HG03280 (cell line): ENCODE data around the gene CATSPERZ.

Experiments used
- ATAC-seq: cut with Tn5 transposase; IDR thresholded peaks from one replicate; pipeline ENCODE4 v1.9.1; 2021; ENCODE audit warnings: mild to moderate bottlenecking, moderate library complexity; ENCODE audit not compliant: unreplicated experiment

The CATSPERZ gene, protein sequence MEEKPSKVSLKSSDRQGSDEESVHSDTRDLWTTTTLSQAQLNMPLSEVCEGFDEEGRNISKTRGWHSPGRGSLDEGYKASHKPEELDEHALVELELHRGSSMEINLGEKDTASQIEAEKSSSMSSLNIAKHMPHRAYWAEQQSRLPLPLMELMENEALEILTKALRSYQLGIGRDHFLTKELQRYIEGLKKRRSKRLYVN

DNA sequence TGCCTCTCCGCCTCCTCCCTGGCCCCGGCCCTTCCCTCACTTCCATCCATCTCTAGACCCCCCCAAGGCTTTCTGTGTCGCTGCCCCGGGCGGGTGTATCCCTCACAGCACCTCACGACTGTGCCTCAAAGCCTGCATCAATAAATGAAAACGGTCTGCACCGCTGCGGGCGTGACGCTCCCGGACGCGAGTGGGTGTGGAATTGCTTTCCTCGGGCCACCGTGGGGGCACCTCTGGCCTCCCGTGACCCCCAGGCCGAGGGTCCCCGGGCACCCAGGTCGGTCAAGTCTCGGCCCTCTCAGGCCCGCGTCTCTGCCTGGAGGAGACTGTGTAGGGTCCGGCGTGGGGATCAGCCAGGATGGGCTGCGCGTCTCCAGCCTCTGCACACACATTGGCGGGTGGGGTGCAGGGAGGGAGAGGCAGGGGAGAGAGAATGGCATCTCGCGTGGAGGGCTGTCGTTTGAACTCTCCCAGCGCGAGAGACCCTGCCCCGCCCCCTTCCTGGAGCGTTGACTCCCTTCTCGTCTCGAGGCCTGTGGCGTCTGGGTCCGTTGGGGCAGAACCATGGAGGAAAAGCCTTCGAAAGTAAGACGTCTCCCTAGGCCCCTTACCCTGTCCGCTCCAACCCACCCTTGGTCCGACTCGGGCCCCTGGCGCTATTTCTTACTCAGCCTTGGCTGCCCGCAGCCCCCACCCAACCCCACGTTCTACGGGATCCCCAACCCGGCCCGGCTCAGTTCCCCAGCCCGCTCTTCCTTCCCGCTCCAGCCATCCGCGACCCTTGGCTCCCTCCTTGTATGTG lies at the start of gene CATSPERZ:
Gene CATSPERZ (plus strand): TSS at position 512 of the 802 bp plus-strand sequence. CDS start 53 bp downstream, at position 565.
- no peak for ATAC-seq

- no peak for ATAC-seq
Measured at GRCh38 chr11:64250415-64251015, 49.6 kb upstream of the CATSPERZ start.

- ATAC-seq, result peak; percentile 41
Measured at GRCh38 chr11:64251016-64251752, 49.0 kb upstream of the CATSPERZ start, which contains the start of gene PLCB3. Gene PLCB3, plus strand, starts transcription at chr11:64251530. Its CDS starts 120 bp downstream, at chr11:64251650.

- ATAC-seq, result no peak
Measured at GRCh38 chr11:64251753-64252002, 48.5 kb upstream of the CATSPERZ start.

- ATAC-seq, result no peak
Measured at GRCh38 chr11:64252003-64252872, 47.9 kb upstream of the CATSPERZ start.

DNA sequence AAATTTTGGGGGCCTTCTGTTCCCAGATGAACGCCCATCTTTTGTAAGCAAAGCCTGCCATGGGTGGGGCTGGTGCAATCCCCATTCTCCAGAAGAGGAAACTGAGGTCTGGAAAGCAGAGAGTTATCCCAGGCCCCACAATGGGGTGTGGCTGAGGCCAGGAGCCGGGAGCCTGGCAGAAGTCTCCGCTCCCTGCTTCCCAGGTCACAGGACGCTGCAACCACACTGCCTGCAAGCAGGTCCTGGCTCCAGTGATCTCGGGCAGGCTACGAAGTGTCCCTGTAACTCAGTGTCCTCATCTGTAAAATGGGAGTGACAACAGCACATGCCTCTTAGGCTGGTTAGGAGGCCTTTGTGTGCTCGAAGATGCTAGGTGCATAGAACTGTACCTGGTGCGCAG lies 47.1 kb upstream of the CATSPERZ start:
- ATAC-seq, result no peak

DNA sequence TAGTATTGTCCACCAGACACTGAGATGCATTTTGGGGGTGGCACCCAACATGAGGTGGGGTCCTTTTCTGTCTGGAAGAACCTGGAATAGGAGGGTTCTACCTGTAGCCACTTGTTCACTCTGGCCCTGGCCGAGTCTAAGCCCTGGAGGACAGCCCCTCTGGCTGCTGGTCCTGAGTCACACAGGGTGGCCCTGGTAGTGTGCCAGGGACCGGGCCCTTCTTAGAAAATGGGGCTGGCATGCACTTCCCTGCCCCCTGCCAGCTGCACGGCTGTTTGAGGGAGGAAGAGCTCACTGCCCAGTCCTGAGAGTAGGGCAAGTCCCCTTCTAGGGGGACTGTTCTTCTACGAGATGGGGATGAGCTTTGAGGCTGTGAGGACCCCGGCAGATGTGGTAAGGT lies 46.7 kb upstream of the CATSPERZ start:
- no peak for ATAC-seq

- ATAC-seq, result no peak
Measured at GRCh38 chr11:64254326-64254725, 45.8 kb upstream of the CATSPERZ start.

- no peak for ATAC-seq
Measured at GRCh38 chr11:64255135-64256128, 44.7 kb upstream of the CATSPERZ start.

DNA sequence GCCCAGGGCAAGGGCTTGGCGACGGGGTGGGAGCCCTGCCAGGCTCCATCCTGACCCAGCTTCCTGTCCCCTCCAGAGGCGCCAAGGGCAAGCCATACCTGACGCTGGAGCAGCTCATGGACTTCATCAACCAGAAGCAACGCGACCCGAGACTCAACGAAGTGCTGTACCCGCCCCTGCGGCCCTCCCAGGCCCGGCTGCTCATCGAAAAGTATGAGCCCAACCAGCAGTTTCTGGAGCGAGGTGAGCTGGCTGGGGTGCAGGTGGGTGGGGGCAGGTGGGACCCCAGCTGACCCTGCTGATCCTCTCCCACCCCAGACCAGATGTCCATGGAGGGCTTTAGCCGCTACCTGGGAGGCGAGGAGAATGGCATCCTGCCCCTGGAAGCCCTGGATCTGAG lies 43.9 kb upstream of the CATSPERZ start:
- no peak for ATAC-seq

DNA sequence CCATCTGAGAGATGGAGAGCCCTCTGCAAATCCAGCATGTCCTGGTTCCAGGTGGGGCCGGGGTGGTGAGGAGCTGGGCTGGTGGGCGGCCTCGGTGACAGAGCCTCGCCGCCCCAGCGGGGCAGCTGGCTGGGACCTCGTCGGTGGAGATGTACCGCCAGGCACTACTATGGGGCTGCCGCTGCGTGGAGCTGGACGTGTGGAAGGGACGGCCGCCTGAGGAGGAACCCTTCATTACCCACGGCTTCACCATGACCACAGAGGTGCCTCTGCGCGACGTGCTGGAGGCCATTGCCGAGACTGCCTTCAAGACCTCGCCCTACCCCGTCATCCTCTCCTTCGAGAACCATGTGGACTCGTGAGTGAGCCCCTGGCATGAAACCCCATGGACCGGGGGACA lies 41.8 kb upstream of the CATSPERZ start:
- no peak for ATAC-seq

GRCh38 chr11:64258946-64259532 lies 41.1 kb upstream of the CATSPERZ start:
- ATAC-seq, result no peak

DNA sequence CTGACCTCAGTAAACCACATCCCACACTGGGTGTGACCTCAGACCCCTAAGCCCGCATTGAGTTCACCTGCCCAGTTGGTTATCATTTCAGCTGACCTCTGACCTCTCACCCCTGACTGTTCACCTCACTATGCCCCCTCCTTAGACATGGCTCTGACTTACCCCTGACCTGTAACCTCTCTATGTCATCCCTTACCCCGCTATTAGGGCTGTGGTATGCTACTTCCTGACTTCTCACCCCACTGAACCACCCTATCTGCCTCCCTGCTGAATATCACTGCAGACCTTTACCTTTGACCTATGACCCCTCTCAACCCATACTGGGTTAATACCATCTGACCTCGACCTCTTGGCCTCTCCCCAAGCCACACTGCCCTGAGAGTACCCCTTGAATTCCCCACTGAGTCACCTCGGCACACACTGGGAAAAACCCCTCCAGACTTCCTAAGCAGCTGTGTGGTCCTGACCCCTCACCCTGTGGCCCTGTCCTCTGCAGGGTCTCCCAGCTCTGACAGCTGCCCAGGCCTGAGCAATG lies 40.6 kb upstream of the CATSPERZ start:
- ATAC-seq, result no peak

GRCh38 chr11:64260147-64260708 lies 39.9 kb upstream of the CATSPERZ start:
- no peak for ATAC-seq

GRCh38 chr11:64261556-64262080 lies 38.5 kb upstream of the CATSPERZ start:
- ATAC-seq, result no peak

GRCh38 chr11:64262271-64263002 lies 37.7 kb upstream of the CATSPERZ start:
- ATAC-seq, result no peak
